Activated naive CD4-positive, alpha-beta T cell (primary cell): Measurements from ENCODE around the gene MOB3B.

Experiments used
- DNase-seq, 4 experiments: peaks; one replicate each; lab custom pipeline; 2025; lab: John Stamatoyannopoulos, UW

MOB3B gene

GRCh38 chr9:27365707-27366376 lies 163.8 kb downstream of the MOB3B start:
- DNase-seq: no peak

GRCh38 chr9:27362447-27363210 lies 167.0 kb downstream of the MOB3B start:
- no peak for DNase-seq

DNA sequence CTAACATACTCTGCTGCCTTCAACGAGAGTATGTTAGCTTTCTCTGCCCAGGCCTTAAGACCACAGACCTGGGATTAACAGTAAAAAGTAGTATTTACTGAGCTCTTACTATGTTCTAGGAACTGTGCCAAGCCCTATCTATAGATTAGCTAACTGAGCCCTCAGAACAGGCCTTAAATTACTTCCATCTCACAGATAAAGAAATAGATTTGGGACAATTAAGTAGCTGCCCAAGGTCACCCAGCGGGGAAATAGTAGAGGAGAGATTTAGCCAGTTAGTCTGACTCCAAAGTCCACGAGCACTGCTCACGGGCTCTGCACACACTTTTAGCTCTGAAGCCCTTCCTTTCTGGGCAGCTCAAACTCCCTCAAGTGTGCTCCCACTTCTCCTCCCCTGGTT lies 168.1 kb downstream of the MOB3B start:
- DNase-seq: no peak

- DNase-seq: no peak
Observed at GRCh38 chr9:27359763-27360162, 169.9 kb downstream of the MOB3B start.

DNA sequence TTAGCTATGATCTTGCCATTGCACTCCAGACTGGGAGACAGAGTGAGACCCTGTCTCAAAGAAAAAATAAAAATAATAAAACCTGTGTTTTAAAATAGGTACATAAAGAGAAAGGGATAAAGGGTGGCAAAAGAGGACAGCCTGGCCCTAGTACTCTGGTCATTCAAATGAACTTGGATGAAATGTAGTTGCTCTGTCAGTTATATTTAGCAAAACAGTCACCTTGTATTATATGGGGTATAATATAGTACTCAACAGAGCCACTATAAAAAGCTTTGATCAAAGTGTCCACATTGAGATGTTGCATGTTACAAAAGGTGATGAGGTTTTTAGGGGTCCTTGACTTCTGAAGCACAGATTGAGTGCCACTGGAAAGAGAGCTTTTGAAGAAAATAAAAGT lies 171.6 kb downstream of the MOB3B start:
- no peak for DNase-seq

DNA sequence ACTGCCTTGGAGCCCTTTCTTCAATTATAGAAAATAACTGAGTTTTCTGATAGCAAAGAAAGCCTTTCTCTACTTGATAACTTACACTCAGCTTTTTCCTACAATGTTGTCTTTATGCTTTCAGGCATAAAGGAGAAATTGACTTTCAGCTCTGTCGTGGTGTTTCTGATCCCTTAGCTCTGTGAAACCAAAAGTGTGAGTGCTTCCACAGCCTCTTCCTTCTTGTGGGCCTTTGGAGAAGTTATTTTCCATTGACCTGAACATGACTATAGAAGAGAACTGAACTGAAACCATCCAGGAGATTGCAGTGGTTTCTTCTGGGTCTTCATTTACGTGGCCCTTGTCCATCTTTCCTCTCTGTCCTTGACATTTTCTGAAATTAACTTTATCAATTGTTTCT lies 173.2 kb downstream of the MOB3B start:
- DNase-seq: no peak

- no peak for DNase-seq
Observed at GRCh38 chr9:27355166-27355565, 174.4 kb downstream of the MOB3B start.

GRCh38 chr9:27353474-27354229 lies 176.0 kb downstream of the MOB3B start:
- no peak for DNase-seq

DNA sequence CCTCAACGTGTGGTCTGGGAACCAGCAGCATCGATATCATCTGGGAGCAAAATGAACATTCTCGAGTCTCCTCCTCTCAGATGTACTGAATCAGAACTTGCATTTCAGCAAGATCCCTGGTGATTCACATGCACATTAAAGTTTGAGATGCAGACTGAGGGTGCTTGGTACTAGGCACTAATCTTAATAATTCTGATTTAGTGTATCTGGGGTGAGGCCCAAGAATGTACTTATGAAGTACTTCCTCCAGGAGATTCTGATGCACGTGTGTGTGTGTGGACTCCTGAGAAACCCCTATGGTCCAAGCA lies 176.5 kb downstream of the MOB3B start:
- DNase-seq: no peak

DNA sequence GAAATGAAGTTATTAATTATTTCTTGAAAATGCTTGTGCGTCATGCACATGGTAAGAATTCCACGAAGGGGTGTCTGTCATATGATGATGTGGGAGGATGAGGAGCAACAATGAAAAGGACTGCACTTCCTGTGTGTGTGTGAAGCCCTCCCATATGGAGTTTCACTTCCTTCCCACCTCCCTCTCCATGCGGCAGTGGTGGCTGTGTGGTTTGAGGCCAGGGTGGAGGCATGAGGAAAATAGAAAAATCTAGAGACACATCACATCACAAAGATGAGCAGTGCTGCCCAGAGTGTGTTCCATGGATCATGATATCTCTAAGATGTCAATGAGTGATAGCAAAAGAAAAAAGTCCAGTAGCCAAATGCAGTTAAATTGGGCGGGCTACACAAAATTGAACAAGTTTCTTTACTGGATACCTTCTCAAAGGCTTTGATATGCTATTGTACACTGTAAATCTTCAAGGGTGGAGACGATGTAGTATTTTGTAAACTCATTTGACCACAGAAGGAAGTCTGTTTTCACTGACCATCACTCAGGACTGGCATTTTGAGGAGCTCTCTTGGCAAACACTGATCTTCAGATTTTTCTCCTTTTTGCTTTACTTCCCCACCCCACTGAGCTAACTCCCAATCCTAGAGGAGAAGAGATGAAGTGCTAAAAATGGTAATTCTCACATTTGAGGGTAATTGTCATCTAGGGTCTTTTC lies 177.0 kb downstream of the MOB3B start:
- no peak for DNase-seq

- DNase-seq: no peak
Observed at GRCh38 chr9:27351438-27351837, 178.2 kb downstream of the MOB3B start.

- DNase-seq: no peak
Observed at GRCh38 chr9:27350382-27350976, 179.1 kb downstream of the MOB3B start.

DNA sequence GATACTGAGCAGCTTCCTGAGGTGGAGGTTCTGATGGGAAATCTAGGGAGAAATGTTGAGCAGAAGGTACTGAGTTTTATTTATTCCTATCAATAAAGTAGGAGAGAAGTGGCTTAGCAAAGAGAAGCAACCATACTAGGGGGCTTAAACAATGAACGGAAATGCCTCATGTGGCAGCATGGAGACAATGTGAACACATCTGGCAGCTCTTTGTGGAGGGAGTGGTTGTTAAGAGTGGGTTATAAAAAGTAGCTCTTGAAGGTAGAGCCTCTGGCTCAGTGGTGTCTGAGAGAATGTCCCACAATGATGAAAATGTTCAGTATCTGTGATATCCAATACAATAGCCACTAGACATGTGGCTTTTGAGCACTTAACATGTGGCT lies 179.9 kb downstream of the MOB3B start:
- no peak for DNase-seq

DNA sequence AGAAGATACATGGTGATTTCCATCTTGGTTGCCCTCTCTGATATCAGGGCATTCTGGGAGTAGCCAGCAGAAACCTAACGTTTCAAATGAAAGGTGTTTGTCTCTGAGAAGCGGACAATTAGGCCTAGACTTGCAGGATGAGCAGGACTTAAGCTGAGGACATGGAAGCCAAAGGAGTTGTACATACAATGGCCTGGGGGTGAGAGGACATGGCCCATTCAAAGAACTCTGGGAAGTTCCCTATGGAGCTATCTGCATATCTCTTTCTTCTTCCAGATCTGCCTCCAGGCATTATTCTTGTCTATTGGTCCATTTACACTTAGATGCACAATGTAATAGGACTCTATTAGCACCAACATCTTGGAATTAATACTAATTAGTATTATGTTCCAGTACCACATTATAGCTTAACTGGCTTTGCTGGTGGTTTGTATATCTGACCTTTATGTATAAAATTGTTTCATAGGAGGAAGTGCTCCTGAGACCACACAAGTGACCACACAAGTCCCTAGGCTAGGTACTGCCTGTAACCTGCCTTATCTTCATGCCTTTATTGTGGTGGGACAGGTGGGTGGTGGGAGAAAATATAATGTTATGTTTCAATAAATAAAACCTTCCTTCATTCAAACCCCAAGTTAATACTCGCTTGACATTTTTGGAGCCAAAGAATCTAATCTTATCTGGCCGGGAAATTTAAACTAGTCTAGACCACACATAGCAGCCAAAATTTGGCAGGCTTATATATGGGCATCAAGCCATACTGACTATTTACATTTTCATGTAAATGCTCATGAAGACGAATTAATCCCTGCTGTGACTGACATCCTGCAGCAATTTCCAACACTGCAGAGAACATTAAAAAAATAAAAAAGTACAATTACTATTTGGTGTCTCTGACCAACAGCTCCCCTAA lies 180.6 kb downstream of the MOB3B start:
- no peak for DNase-seq

- DNase-seq: no peak
Observed at GRCh38 chr9:27347889-27348288, 181.7 kb downstream of the MOB3B start.

- no peak for DNase-seq
Observed at GRCh38 chr9:27344776-27345175, 184.8 kb downstream of the MOB3B start.

DNA sequence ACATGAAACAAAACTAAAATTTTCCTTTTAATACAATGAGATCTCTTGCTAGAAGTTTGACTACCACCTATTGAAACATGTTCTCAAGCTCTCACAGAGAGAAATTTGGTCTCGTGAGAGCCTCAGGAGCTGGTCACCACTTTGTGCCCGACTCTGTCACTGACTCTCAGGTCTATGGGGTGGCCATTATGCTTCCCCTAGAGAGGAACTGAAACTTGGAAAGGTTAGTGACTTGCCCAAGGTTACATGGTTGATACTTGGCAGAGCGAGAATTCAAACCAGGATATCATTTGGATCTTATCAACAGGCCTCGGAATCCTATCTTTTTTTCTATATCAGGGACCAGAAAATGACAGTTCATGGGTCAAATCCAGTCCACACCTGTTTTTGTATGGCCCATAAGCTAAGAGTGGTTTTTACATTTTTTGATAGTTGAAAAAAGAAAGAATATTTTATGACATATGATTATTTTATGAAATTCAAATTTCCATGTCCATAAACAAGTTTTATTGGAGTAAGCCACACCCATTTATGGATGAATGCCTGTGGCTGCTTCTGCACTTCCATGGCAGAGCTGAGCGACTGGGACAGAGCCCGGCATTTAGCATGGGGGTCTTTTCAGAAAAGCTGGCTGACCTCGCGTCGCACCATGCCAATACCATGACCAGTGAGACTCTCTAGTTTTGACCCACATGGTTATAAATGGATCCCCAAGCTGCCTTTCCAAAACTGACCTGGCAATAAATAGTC lies 187.9 kb downstream of the MOB3B start:
- DNase-seq: no peak

DNA sequence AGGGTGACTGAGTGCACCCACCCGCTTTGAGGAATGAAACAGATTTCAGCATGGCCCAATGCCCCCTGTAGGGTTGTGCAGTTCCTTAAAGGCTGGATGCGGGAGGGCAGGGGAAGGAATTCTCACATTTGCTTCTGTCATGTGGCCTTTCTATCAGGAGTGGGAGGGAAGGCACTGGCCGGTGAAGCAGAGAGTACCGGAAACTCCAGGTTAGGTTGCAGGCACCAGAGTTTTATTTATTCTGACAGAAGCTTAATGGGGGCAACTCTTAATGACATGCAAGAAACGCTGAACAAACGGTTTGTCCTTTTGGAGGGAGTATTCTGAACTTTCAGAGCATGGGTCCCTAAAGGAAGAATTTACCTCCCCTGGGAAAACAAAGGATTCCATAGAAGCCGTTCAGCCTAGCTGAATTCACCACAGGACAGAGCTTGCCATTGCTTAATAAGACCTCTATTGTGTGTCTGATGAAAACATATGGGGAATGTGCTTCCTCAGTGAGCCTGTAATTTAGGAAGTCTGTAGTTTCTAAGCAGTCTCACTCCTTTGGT lies 188.6 kb downstream of the MOB3B start:
- no peak for DNase-seq

DNA sequence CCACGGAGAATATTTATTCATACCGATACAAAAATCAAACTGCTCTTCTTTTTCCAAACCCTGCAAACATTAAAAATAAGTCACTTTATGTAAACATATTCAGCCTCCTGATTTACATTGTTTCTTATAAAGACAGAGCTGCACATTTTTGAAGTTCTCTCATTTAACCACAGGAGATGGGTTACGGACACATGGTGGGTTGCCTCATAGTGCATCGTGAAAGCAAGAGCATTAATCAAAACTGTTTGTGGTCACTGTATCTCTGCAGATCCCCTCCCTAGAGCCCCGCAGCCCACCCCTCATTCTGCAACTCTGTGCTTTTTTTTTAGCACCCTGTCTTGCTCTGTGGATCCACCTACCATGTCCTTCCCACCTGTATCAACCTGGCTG lies 189.3 kb downstream of the MOB3B start:
- DNase-seq: no peak

GRCh38 chr9:27339661-27340284 lies 189.8 kb downstream of the MOB3B start:
- DNase-seq: no peak
